ENCODE results near the gene SOCS3.

DNA sequence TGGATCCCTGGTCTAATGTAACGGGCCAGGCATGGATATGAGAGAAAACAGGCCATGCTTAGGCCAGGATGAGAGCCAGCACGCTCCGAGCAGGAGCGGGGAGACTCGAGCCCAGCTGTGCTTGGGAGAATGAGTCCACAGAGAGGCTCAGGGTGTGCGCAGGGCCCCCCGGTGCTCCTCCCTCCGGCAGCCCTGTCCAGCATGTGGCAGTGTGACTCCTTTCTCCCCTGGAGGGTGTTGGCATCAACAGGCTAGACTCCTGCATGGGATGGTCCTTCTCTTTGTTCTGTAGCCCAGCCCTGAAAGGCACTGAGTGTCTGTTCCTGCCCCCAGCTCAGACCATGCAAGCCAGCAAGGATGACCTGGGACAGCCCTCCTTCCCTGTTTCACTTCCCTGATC, 42.0 kb upstream of the SOCS3 start:
- TF ChIP-seq POLR2A (IDR thresholded peaks at IDR 0.05): no peak
- TF ChIP-seq, protein P1, sequence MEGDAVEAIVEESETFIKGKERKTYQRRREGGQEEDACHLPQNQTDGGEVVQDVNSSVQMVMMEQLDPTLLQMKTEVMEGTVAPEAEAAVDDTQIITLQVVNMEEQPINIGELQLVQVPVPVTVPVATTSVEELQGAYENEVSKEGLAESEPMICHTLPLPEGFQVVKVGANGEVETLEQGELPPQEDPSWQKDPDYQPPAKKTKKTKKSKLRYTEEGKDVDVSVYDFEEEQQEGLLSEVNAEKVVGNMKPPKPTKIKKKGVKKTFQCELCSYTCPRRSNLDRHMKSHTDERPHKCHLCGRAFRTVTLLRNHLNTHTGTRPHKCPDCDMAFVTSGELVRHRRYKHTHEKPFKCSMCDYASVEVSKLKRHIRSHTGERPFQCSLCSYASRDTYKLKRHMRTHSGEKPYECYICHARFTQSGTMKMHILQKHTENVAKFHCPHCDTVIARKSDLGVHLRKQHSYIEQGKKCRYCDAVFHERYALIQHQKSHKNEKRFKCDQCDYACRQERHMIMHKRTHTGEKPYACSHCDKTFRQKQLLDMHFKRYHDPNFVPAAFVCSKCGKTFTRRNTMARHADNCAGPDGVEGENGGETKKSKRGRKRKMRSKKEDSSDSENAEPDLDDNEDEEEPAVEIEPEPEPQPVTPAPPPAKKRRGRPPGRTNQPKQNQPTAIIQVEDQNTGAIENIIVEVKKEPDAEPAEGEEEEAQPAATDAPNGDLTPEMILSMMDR (IDR thresholded peaks at IDR 0.05): no peak

Data from Peyer's patch (tissue), 4 donors.